HEK293T (cell line): Measurements from ENCODE around the gene CXXC5.
A peak's percentile ranks its signal among the peaks of the same experiment; 100 is the strongest.

Source experiments
- CTCF ChIA-PET: fragments of 350-600 bp; formaldehyde crosslinking; extraction: SDS; loops from one replicate; lab custom pipeline; 2021; ENCODE audit warnings: antibody characterized with exemption, inconsistent platforms; lab: Yijun Ruan, JAX
- POLR2A ChIA-PET: fragments of 350-600 bp; formaldehyde crosslinking; extraction: SDS; loops from one replicate; lab custom pipeline; 2020; ENCODE audit warnings: antibody characterized with exemption, inconsistent platforms; lab: Yijun Ruan, JAX
- DNase-seq: peaks from one replicate; pipeline ENCODE4 v3.0.0; 2012; ENCODE audit warnings: mixed read lengths; ENCODE audit errors: extremely low spot score
- ARNT ChIP-seq: fragments of 450-650 bp; IDR thresholded peaks from 2 replicates; pipeline ENCODE4 v1.6.1; 2017; ENCODE audit warnings: mild to moderate bottlenecking
- BHLHE40 ChIP-seq: fragments of 450-650 bp; IDR thresholded peaks from 2 replicates; pipeline ENCODE4 v1.6.1; 2016; ENCODE audit warnings: mild to moderate bottlenecking, moderate library complexity, borderline replicate concordance
- CTBP1 ChIP-seq: fragments of 450-650 bp; IDR thresholded peaks from 2 replicates; pipeline ENCODE4 v1.6.1; 2016; ENCODE audit warnings: borderline replicate concordance
- ELF4 ChIP-seq: fragments of 450-650 bp; IDR thresholded peaks from 2 replicates; pipeline ENCODE4 v1.6.1; 2017; ENCODE audit warnings: antibody characterized with exemption
- FOXA1 ChIP-seq: fragments of 450-650 bp; IDR thresholded peaks from 2 replicates; pipeline ENCODE4 v1.6.1; 2016; ENCODE audit warnings: mild to moderate bottlenecking
- FOXK2 ChIP-seq: fragments of 450-650 bp; IDR thresholded peaks from 2 replicates; pipeline ENCODE4 v1.6.1; 2016; ENCODE audit warnings: mild to moderate bottlenecking
- FOXM1 ChIP-seq: fragments of 450-650 bp; IDR thresholded peaks from 2 replicates; pipeline ENCODE4 v1.6.1; 2017; ENCODE audit warnings: mild to moderate bottlenecking, borderline replicate concordance
- HDGF ChIP-seq: fragments of 450-650 bp; IDR thresholded peaks from 2 replicates; pipeline ENCODE4 v1.6.1; 2017; ENCODE audit warnings: antibody characterized with exemption, borderline replicate concordance
- L3MBTL2 ChIP-seq: fragments of 450-650 bp; conservative IDR thresholded peaks from 2 replicates; pipeline ENCODE4 v1.6.1; 2016; ENCODE audit warnings: mild to moderate bottlenecking
- LEF1 ChIP-seq: fragments of 450-650 bp; IDR thresholded peaks from 2 replicates; pipeline ENCODE4 v1.6.1; 2017; ENCODE audit warnings: mild to moderate bottlenecking, borderline replicate concordance
- NFRKB ChIP-seq: fragments of 450-650 bp; IDR thresholded peaks from 2 replicates; pipeline ENCODE4 v1.6.1; 2016; ENCODE audit warnings: mild to moderate bottlenecking, moderate library complexity
- SP1 ChIP-seq: fragments of 450-650 bp; IDR thresholded peaks from 2 replicates; pipeline ENCODE4 v1.6.1; 2017
- SUZ12 ChIP-seq: fragments of 450-650 bp; IDR thresholded peaks from 2 replicates; pipeline ENCODE4 v1.6.1; 2016; ENCODE audit warnings: mild to moderate bottlenecking
- TARDBP ChIP-seq: fragments of 450-650 bp; IDR thresholded peaks from 2 replicates; pipeline ENCODE4 v1.6.1; 2016
- ZNF384 ChIP-seq: fragments of 450-650 bp; IDR thresholded peaks from 2 replicates; pipeline ENCODE4 v1.6.1; 2016
- TF ChIP-seq, protein P1 (sequence below): fragments of 450-650 bp; IDR thresholded peaks from 2 replicates; pipeline ENCODE4 v1.6.1; 2016

CXXC5 gene

DNA sequence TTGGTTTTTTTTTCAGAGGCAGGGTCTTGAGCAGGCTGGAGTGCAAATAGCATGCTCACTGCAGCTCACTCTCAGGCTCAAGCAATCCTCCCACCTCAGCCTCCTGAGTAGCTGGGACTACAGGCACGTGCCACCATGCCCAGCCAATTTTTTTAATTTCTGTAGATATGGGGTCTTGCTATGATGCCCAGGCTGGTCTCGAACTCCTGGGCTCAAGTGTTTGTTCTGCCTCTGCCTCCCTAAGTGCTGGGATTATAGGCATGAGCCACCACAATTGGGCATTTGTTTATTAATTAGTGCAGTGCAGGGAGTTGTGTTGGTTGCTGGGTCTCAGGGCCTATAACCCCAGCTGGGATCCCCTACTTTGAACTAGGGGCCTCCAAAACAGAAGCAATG is 47.0 kb downstream of the CXXC5 start:
- POLR2A ChIA-PET = no interaction called here
- CTCF ChIA-PET = no interaction called here
- no peak for DNase-seq
- TF ChIP-seq CTBP1 = no peak
- TF ChIP-seq HDGF = no peak
- TF ChIP-seq ELF4 = no peak
- TF ChIP-seq FOXK2 = no peak
- no peak for TF ChIP-seq FOXA1
- TF ChIP-seq, protein P1, sequence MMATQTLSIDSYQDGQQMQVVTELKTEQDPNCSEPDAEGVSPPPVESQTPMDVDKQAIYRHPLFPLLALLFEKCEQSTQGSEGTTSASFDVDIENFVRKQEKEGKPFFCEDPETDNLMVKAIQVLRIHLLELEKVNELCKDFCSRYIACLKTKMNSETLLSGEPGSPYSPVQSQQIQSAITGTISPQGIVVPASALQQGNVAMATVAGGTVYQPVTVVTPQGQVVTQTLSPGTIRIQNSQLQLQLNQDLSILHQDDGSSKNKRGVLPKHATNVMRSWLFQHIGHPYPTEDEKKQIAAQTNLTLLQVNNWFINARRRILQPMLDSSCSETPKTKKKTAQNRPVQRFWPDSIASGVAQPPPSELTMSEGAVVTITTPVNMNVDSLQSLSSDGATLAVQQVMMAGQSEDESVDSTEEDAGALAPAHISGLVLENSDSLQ = no peak
- no peak for TF ChIP-seq FOXM1
- no peak for TF ChIP-seq NFRKB
- TF ChIP-seq ZNF384 = no peak
- no peak for TF ChIP-seq BHLHE40
- no peak for TF ChIP-seq SP1
- TF ChIP-seq LEF1 = no peak
- TF ChIP-seq TARDBP = no peak
- no peak for TF ChIP-seq ARNT
- no peak for TF ChIP-seq SUZ12
- TF ChIP-seq L3MBTL2 = no peak

DNA sequence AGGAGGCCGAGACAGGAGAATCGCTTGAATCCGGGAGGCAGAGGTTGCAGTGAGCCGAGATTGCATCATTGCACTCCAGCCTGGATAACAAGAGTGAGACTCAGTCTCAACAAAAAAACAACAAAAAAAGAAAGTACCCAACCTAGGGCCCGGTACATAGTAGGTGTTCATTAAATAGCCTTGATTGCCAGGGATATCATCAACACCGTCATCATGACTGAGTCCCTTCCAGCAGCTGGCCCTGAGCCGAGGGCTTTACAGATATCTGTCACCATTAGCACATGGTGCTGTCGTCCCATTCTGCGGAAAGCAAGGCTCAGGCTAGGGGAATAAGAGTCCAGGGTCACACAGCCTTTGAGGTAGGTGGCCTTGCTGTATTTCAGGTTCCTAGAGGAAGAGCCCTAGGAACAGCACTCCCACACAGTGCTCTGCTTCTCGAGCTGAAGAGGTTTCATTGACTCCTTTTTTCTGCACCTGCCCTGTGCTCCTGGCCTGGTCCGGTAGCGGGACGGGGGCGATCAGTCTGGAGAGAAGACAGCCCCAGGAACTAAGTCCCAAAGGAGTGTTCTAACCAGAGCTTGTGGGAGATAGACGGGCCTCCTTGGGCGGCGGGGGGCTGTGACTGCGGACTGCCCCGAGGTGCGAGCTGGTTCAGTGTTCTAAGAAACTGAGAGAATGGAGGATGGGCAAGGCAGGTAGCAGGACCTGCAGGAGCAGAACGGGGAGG is 48.2 kb downstream of the CXXC5 start:
- CTCF ChIA-PET = interaction anchor here (0.5 kb wide), 1 partner anchor 57 kb away, joined by 3 read pairs; no protein-coding TSS in a partner anchor
- POLR2A ChIA-PET = interaction anchor here (1.1 to 1.5 kb wide), 2 partner anchors 21 to 50 kb away, joined by 3 to 4 read pairs; no protein-coding TSS in a partner anchor
- no peak for TF ChIP-seq BHLHE40
- no peak for TF ChIP-seq SP1
- no peak for TF ChIP-seq L3MBTL2
- no peak for TF ChIP-seq FOXK2
- no peak for TF ChIP-seq TARDBP
- TF ChIP-seq HDGF = no peak
- TF ChIP-seq, protein P1 = no peak
- no peak for TF ChIP-seq FOXM1
- no peak for TF ChIP-seq NFRKB
- no peak for DNase-seq

DNA sequence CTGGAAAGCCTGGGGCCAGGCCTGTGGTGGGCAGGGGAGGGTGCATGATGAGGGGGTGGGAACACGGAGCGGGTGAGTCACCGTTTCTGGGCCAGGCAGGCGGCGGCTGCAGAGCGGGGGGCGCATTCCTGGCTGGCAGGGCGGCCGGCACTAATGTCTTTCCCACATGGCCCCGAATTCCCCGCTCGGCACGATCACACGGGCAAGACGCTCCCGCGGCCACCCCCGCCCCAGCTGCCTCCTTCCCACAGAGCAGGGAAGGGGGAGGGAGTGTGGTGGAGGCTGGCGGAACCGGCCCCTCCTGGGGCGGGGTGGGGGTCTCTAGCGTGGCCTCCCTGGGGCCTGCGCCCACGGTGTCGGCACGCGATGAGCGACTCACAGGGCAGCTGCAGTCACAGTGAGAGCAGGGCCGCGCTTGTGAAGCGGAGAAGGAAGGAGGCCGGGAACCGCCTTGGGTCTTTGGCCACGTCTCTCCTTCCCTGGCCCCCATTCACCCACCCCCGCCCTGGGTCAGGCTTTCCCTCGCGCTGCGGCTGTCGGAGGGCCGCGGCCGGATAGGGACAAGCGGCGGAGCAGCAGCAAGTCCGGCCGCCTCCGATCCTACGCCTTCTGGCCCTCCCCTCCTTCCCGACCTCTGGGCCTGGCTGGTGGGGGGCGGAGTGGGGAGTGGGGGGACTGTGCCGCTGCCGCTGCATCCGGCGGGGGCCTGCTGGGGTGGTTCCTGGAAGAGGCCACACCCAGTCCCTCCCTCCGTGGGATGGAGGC is 48.9 kb downstream of the CXXC5 start:
- TF ChIP-seq ARNT (no peak), L3MBTL2 (peak; percentile 71)
- no peak for DNase-seq
- ChIA-PET POLR2A (interaction anchor here (1.1 to 1.5 kb wide), 2 partner anchors 21 to 49 kb away, joined by 3 to 4 read pairs; no protein-coding TSS in a partner anchor), CTCF (interaction anchor here (0.7 kb wide), 1 partner anchor 7 kb away, joined by 4 read pairs; no protein-coding TSS in a partner anchor)

DNA sequence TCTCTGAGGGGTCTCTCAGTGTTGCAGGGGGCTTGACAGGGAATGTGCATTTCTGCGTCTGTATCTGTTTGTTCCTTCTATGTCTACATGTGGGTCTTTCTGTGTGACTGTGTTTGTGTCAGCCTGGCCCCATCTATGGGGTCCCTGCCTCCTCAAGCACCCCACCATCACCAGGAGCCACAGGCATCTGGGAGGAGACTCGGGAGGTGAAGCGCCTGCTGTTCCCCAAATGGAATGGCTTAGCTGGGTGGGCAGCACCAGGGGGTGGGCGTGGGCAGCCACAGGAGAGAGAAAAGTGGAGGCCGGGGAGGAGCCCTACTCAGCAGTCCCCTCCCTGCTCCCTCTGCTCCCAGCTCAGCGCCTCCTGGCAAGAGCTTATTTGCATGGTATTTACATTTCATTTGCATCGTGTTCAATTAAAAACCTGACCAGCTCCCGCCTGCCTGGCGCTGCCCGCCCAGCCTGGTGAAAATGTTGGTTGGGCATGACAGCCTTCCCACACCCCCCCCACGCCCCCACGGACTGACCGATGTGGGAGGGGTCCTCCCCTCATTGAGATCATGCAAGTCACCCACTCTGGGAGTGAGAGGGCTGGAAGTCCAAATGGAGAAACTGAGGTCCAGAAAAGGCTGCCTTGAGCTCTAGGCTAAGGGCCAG is 50.5 kb downstream of the CXXC5 start:
- ChIA-PET CTCF (interaction anchor here (0.6 to 1.0 kb wide), 2 partner anchors 51 to 67 kb away, joined by 3 to 4 read pairs; partner anchors contain the start of gene CXXC5), POLR2A (interaction anchor here (0.9 kb wide), 1 partner anchor 10 kb away, joined by 3 read pairs; no protein-coding TSS in a partner anchor)
- DNase-seq = peak; percentile 53
- TF ChIP-seq ARNT (no peak), FOXM1 (peak; percentile 65; the same call in 1 of the 2 replicates)

DNA sequence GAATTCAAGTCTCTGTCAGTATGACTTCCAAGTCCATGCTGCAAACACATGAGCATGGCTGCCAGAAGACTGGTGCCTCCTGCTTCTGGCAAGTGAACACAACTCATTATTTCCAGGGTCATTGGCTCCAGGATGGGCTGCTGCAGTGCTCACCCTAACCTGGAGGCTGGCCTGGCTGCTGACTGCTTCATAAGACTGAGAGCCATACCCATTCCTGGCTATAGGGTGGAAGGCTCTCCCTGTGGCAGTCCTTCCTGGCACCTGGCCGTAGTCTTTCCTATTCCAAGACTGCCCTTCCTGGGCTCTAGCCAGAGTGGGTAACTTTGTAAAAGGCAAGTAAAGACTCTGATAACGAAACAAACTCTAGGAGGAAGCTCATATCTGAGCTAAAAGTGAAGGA is 51.2 kb downstream of the CXXC5 start:
- TF ChIP-seq FOXM1 (no peak), HDGF (no peak), CTBP1 (no peak), L3MBTL2 (no peak), SUZ12 (no peak)
- POLR2A ChIA-PET = no interaction called here
- DNase-seq = no peak
- CTCF ChIA-PET = interaction anchor here (0.6 to 1.0 kb wide), 3 partner anchors 51 to 136 kb away, joined by 3 to 4 read pairs (median 3); partner anchors contain the start of gene CXXC5

DNA sequence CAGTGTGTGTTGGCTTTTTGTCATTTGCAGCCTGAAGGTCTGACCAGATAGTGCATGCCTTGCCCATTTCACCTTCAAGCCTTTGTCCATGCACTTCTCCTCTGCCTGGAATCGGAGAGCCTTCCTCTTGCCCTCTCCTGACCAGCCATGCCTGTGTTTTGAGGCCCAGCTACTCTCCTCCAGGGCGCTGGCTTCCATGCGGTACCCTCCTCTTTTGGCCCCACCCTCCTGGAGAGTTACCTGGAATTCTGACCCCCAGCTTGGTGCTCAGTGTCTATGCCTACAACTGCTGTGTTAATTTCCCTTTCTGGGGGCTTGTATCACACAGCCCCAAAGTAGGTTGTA is 52.5 kb downstream of the CXXC5 start:
- ChIA-PET POLR2A (interaction anchor here (0.7 to 1.2 kb wide), 2 partner anchors 9 to 48 kb away, joined by 3 to 7 read pairs; no protein-coding TSS in a partner anchor), CTCF (interaction anchor here (0.9 to 3.2 kb wide), 3 partner anchors 11 to 65 kb away, joined by 3 to 12 read pairs (median 3); partner anchors contain the start of gene CXXC5)
- no peak for DNase-seq
- TF ChIP-seq SP1 (no peak), FOXK2 (no peak), LEF1 (no peak), NFRKB (no peak), SUZ12 (no peak), L3MBTL2 (no peak), HDGF (no peak), CTBP1 (no peak), FOXM1 (no peak), ZNF384 (no peak), FOXA1 (no peak), ELF4 (no peak), TARDBP (no peak), ARNT (no peak), BHLHE40 (no peak)
- TF ChIP-seq, protein P1 = no peak
